ENCODE data around the gene ATAD2B. TPM values are rescaled to one million over a fixed set of nuclear protein-coding genes. Genes with fewer than 3 reads are reported as not detected.
"Not testable (repeated sequence)": the region's sequence is repeated elsewhere in the genome, so short reads cannot be mapped to it uniquely, and the experiment has no call there.

Gene ATAD2B
- total RNA-seq, 1 experiment from 2014 or later: 28.5 TPM

- TF ChIP-seq EZH2 (IDR thresholded peaks at IDR 0.05; ENCODE audit: borderline replicate concordance, low read depth, low read length, poor library complexity, severe bottlenecking): no peak
- no peak for TF ChIP-seq CTCF (conservative IDR thresholded peaks at IDR 0.05; ENCODE audit: low read depth, low read length)
- Histone ChIP-seq H3K9me3 (ENCODE audit: low read depth, low read length, poor library complexity, severe bottlenecking) (no peaks in the 10 kb centered on the region), H3K27ac (ENCODE audit: low read depth, low read length, poor library complexity, severe bottlenecking) (no peak overlapping the region), H3K4me3 (ENCODE audit: low read depth, low read length, poor library complexity, severe bottlenecking) (no peak overlapping the region), H3K27me3 (replicated peaks; ENCODE audit: insufficient read depth, low read depth, low read length, poor library complexity) (no peaks in the 10 kb centered on the region), H3K4me1 (ENCODE audit: insufficient read depth, low read length, poor library complexity, severe bottlenecking) (no peaks in the 10 kb centered on the region), H3K36me3 (ENCODE audit: insufficient read depth, low read length, poor library complexity, severe bottlenecking) (no peaks in the 10 kb centered on the region)
- ChIA-PET POLR2A (ENCODE audit: low non-redundant PET) (no interaction called here), CTCF (no interaction called here)
- BruUV-seq (replicated peaks): no TSS peak
- no peak for DNase-seq (ENCODE audit: low spot score)
- intact Hi-C loops (cut with micrococcal nuclease; ENCODE audit: unreplicated experiment): no loop called here
Measured at GRCh38 chr2:23953625-23954024, 26.7 kb upstream of the ATAD2B start.

- H3K27me3 ChIP-seq (replicated peaks; ENCODE audit: insufficient read depth, low read depth, low read length, poor library complexity); H3K4me1 ChIP-seq (ENCODE audit: insufficient read depth, low read length, poor library complexity, severe bottlenecking); H3K9me3 ChIP-seq (ENCODE audit: low read depth, low read length, poor library complexity, severe bottlenecking); H3K4me3 ChIP-seq (ENCODE audit: low read depth, low read length, poor library complexity, severe bottlenecking); DNase-seq (ENCODE audit: low spot score); intact Hi-C loops (cut with micrococcal nuclease; ENCODE audit: unreplicated experiment); BruUV-seq (replicated peaks); POLR2A ChIA-PET (ENCODE audit: low non-redundant PET); H3K36me3 ChIP-seq (ENCODE audit: insufficient read depth, low read length, poor library complexity, severe bottlenecking); H3K27ac ChIP-seq (ENCODE audit: low read depth, low read length, poor library complexity, severe bottlenecking); CTCF ChIA-PET: not testable (repeated sequence)
Measured at GRCh38 chr2:23952558-23952957, 25.6 kb upstream of the ATAD2B start.

GRCh38 chr2:23947350-23947749, 20.4 kb upstream of the ATAD2B start:
- no TSS peak for BruUV-seq (replicated peaks)
- CTCF ChIA-PET: no interaction called here

More at GRCh38 chr2:23947350-23947749, 20.4 kb upstream of the ATAD2B start:
- Histone ChIP-seq H3K4me1 (ENCODE audit: insufficient read depth, low read length, poor library complexity, severe bottlenecking) (no peaks in the 10 kb centered on the region), H3K4me3 (ENCODE audit: low read depth, low read length, poor library complexity, severe bottlenecking) (no peak overlapping the region), H3K27me3 (replicated peaks; ENCODE audit: insufficient read depth, low read depth, low read length, poor library complexity) (no peaks in the 10 kb centered on the region), H3K9me3 (ENCODE audit: low read depth, low read length, poor library complexity, severe bottlenecking) (no peaks in the 10 kb centered on the region), H3K36me3 (ENCODE audit: insufficient read depth, low read length, poor library complexity, severe bottlenecking) (no peaks in the 10 kb centered on the region), H3K27ac (ENCODE audit: low read depth, low read length, poor library complexity, severe bottlenecking) (no peak overlapping the region)
- POLR2A ChIA-PET (ENCODE audit: low non-redundant PET): no interaction called here
- DNase-seq (ENCODE audit: low spot score): no peak
- intact Hi-C loops (cut with micrococcal nuclease; ENCODE audit: unreplicated experiment): no loop called here
- TF ChIP-seq EZH2 (IDR thresholded peaks at IDR 0.05; ENCODE audit: borderline replicate concordance, low read depth, low read length, poor library complexity, severe bottlenecking): no peak
- TF ChIP-seq CTCF (conservative IDR thresholded peaks at IDR 0.05; ENCODE audit: low read depth, low read length): no peak

All from A673 (cell line).